ENCODE measurements around the gene KRT82. TPM values are rescaled to one million over a fixed set of nuclear protein-coding genes. Genes with fewer than 3 reads are reported as not detected.

Gene KRT82
- total and polyA plus RNA-seq, 4 donors: not detected

DNA sequence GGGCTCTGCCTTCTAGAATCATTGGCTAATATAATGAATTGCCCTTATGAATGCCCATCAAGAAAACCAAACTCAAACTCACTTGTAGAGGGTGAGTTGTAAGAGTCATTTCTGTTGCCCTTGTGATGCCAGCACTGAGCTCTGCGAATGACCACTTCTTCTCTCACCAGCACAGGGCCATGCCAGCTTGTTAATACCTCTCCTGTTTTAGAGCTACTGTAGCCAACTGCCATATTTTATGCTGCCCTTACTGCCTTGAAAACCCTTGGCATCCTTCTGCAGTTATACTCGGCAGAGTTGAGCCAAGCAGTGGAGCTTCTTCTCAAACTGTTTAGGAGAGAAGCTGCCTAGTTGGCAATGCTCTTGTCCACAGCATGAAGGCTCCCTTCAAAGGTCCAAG lies 19.9 kb upstream of the KRT82 start:
- Histone ChIP-seq H3K27me3 (ENCODE audit: control insufficient read depth in 4 of 4, insufficient read depth in 4 of 4, low read length in 3 of 4) (peaks cover 0 to 10% (median 0%) of the 10 kb centered on the region in 4 donors), H3K9ac (ENCODE audit: low read depth in 1 of 2, low read length in 2 of 2) (no peak overlapping the region), H3K27ac (ENCODE audit: low read depth in 1 of 2, low read length in 2 of 2) (no peak overlapping the region), H3K36me3 (ENCODE audit: control insufficient read depth in 4 of 4, insufficient read depth in 3 of 4, low read depth in 1 of 4, low read length in 3 of 4) (no peaks in the 10 kb centered on the region), H3K4me1 (ENCODE audit: control insufficient read depth in 4 of 4, insufficient read depth in 4 of 4, low read length in 3 of 4) (no peaks in the 10 kb centered on the region), H3K9me3 (ENCODE audit: control insufficient read depth in 4 of 4, low read length in 3 of 4) (no peaks in the 10 kb centered on the region), H3K4me3 (ENCODE audit: low read depth in 1 of 3, low read length in 3 of 3) (no peak overlapping the region)
- WGBS: 93% methylated on average over 2 of the region's 2 CpGs
- no peak for TF ChIP-seq MAX (IDR thresholded peaks at IDR 0.05)
- TF ChIP-seq FOXA1 (IDR thresholded peaks at IDR 0.05): no peak
- no peak for TF ChIP-seq RAD21 (IDR thresholded peaks at IDR 0.05)
- no peak for DNase-seq (ENCODE audit: low spot score)

GRCh38 chr12:52425466-52425865 lies 19.3 kb upstream of the KRT82 start:
- peaks cover 0 to 5% (median 0%) of the 10 kb centered on the region in 4 donors for H3K27me3 ChIP-seq (ENCODE audit: control insufficient read depth in 4 of 4, insufficient read depth in 4 of 4, low read length in 3 of 4)
- H3K9me3 ChIP-seq (ENCODE audit: control insufficient read depth in 4 of 4, low read length in 3 of 4): no peaks in the 10 kb centered on the region
- no peak overlapping the region for H3K4me3 ChIP-seq (ENCODE audit: low read depth in 1 of 3, low read length in 3 of 3)
- no peak for DNase-seq (ENCODE audit: low spot score)
- no peaks in the 10 kb centered on the region for H3K36me3 ChIP-seq (ENCODE audit: control insufficient read depth in 4 of 4, insufficient read depth in 3 of 4, low read depth in 1 of 4, low read length in 3 of 4)
- TF ChIP-seq CTCF (IDR thresholded peaks at IDR 0.05; ENCODE audit: low read depth, low read length, missing input control): no peak
- H3K27ac ChIP-seq (ENCODE audit: low read depth in 1 of 2, low read length in 2 of 2): no peak overlapping the region
- 84% methylated on average over 5 of the region's 5 CpGs for WGBS
- no peak overlapping the region for H3K9ac ChIP-seq (ENCODE audit: low read depth in 1 of 2, low read length in 2 of 2)
- no peaks in the 10 kb centered on the region for H3K4me1 ChIP-seq (ENCODE audit: control insufficient read depth in 4 of 4, insufficient read depth in 4 of 4, low read length in 3 of 4)

DNA sequence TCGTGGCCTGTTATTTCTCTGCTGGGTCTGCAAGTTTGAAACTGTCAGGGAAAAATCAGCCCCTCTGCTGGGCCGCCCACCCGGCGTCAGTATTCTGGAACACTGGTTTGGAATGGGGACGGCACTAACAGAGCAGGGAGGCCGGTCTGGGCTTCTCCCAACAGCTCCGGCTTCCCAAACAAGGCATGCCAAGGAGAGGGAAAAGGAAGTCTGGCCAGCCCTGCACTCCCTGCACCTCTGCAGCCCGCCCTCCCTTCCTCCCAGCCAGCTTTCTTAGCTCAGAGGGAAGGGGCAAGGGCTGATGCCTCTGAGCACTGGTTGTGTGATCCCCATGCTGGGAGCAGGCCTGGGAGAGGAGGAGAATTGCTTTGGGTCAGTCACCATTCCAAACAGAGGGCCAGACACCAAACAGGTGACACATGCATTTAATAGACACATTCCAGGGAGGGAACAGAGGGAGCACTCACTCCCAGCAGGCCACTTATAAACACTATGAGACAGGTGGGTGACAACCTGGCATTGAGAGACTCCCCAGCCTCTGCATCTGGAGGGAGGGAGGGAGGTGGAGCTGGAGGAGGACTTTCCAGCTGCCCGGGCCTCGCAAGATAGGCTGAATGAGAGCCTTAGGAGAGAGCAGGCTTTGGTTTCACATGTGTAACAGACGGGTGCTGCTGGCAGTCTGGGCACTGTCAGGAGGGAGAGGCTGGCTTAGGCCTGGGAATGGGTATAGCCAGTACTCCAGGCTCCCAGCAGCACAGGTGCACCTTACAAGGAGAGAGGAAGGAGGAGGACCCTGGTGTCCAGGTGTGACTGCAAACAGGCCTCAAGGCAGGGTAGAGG lies 17.7 kb upstream of the KRT82 start:
- Histone ChIP-seq H3K27ac (ENCODE audit: low read depth in 1 of 2, low read length in 2 of 2) (no peak overlapping the region), H3K27me3 (ENCODE audit: control insufficient read depth in 4 of 4, insufficient read depth in 4 of 4, low read length in 3 of 4) (peaks cover 0 to 5% (median 0%) of the 10 kb centered on the region in 4 donors), H3K9me3 (ENCODE audit: control insufficient read depth in 4 of 4, low read length in 3 of 4) (no peaks in the 10 kb centered on the region), H3K4me3 (ENCODE audit: low read depth in 1 of 3, low read length in 3 of 3) (no peak overlapping the region), H3K36me3 (ENCODE audit: control insufficient read depth in 4 of 4, insufficient read depth in 3 of 4, low read depth in 1 of 4, low read length in 3 of 4) (no peaks in the 10 kb centered on the region), H3K4me1 (ENCODE audit: control insufficient read depth in 4 of 4, insufficient read depth in 4 of 4, low read length in 3 of 4) (no peaks in the 10 kb centered on the region), H3K9ac (ENCODE audit: low read depth in 1 of 2, low read length in 2 of 2) (no peak overlapping the region)
- WGBS: 78% methylated on average over 11 of the region's 11 CpGs
- no peak for DNase-seq (ENCODE audit: low spot score)
- no peak for TF ChIP-seq RXRA (IDR thresholded peaks at IDR 0.05)
- TF ChIP-seq, protein P1, sequence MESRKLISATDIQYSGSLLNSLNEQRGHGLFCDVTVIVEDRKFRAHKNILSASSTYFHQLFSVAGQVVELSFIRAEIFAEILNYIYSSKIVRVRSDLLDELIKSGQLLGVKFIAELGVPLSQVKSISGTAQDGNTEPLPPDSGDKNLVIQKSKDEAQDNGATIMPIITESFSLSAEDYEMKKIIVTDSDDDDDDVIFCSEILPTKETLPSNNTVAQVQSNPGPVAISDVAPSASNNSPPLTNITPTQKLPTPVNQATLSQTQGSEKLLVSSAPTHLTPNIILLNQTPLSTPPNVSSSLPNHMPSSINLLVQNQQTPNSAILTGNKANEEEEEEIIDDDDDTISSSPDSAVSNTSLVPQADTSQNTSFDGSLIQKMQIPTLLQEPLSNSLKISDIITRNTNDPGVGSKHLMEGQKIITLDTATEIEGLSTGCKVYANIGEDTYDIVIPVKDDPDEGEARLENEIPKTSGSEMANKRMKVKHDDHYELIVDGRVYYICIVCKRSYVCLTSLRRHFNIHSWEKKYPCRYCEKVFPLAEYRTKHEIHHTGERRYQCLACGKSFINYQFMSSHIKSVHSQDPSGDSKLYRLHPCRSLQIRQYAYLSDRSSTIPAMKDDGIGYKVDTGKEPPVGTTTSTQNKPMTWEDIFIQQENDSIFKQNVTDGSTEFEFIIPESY (IDR thresholded peaks at IDR 0.05): no peak
- TF ChIP-seq FOXA2 (IDR thresholded peaks at IDR 0.05): no peak
- no peak for TF ChIP-seq HNF4A (conservative IDR thresholded peaks at IDR 0.05)
- no peak for TF ChIP-seq SP1 (IDR thresholded peaks at IDR 0.05)
- no peak for TF ChIP-seq GABPA (IDR thresholded peaks at IDR 0.05 in 1 of 2, conservative IDR thresholded peaks at IDR 0.05 in 1 of 2)
- no peak for TF ChIP-seq TAF1 (conservative IDR thresholded peaks at IDR 0.05)
- no peak for TF ChIP-seq MAX (IDR thresholded peaks at IDR 0.05)
- TF ChIP-seq, protein P2, sequence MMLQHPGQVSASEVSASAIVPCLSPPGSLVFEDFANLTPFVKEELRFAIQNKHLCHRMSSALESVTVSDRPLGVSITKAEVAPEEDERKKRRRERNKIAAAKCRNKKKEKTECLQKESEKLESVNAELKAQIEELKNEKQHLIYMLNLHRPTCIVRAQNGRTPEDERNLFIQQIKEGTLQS (IDR thresholded peaks at IDR 0.05): no peak
- no peak for TF ChIP-seq JUND (IDR thresholded peaks at IDR 0.05)
- no peak for TF ChIP-seq HNF4G (IDR thresholded peaks at IDR 0.05)
- TF ChIP-seq CTCF (IDR thresholded peaks at IDR 0.05; ENCODE audit: low read depth, low read length, missing input control): no peak
- TF ChIP-seq EGR1 (IDR thresholded peaks at IDR 0.05; ENCODE audit: low read depth in 2 of 2): no peak
- no peak for TF ChIP-seq RAD21 (IDR thresholded peaks at IDR 0.05)
- no peak for TF ChIP-seq NR2F2 (IDR thresholded peaks at IDR 0.05)

Measured in liver (tissue), 9 donors.